Muscle layer of colon (tissue), 2 donors: Measurements from ENCODE around the gene PRRC2B.
A peak's percentile ranks its signal among the peaks of the same experiment; 100 is the strongest.
"Not testable (repeated sequence)": the region's sequence is repeated elsewhere in the genome, so short reads cannot be mapped to it uniquely, and the experiment has no call there.

Source experiments
- H3K27ac ChIP-seq: one replicate; pipeline ENCODE4 v1.7.0; 2013; ENCODE audit warnings: low read depth, mild to moderate bottlenecking, low read length, moderate library complexity
- H3K27me3 ChIP-seq, 2 donors: one replicate each; pipeline ENCODE4 v1.7.0; 2013; ENCODE audit warnings: low read length in 2 of 2, mild to moderate bottlenecking in 2 of 2; ENCODE audit not compliant: insufficient read depth in 2 of 2, control insufficient read depth in 1 of 2
- H3K36me3 ChIP-seq: one replicate; pipeline ENCODE4 v1.7.0; 2013; ENCODE audit warnings: mild to moderate bottlenecking, low read length; ENCODE audit not compliant: insufficient read depth
- H3K4me1 ChIP-seq: one replicate; pipeline ENCODE4 v1.7.0; 2013; ENCODE audit warnings: mild to moderate bottlenecking, low read length; ENCODE audit not compliant: insufficient read depth
- H3K4me3 ChIP-seq, 2 donors: one replicate each; pipeline ENCODE4 v1.7.0; 2013; ENCODE audit warnings: low read length in 2 of 2, low read depth in 1 of 2, mild to moderate bottlenecking in 1 of 2, moderate library complexity in 1 of 2
- H3K9ac ChIP-seq: one replicate; pipeline ENCODE4 v1.7.0; 2013; ENCODE audit warnings: low read length
- H3K9me3 ChIP-seq: one replicate; pipeline ENCODE4 v1.7.0; 2013; ENCODE audit warnings: mild to moderate bottlenecking, low read length
- donor health status: abdominal sarcoma.
- donor health status: Adenocarcinoma of cecum.

The PRRC2B gene

DNA sequence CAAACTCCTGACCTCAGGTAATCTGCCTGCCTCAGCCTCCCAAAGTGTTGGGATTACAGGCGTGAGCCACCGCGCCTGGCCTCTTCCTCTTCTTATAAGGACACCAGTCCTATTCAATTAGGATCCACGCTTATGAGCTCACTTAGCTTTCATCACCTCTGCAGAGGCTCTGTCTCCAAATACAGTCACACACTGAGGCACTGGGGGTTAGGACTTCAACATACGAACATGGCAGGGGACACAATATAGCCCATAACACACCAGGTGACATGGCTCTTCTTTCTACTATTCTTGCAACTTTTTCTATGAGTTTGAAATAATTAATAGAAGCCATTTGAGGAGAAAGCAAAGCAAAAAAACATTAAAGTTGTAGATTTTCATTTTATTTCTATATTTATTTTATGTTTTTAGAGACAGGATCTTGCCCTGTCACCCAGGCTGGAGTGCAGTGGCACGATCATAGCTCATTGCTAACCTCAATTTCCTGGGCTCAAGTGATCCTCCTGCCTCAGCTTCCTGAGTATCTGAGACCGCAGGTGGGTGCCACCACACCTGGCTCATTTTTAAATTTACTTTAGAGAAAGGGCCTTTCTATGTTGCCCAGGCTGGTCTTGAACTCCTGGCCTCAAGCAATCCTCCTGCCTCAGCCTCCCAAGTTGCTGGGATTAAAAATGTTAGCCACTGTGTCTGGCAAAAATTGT lies 145.5 kb downstream of the PRRC2B start:
- no peak overlapping the region for H3K4me3 ChIP-seq
- no peak overlapping the region for H3K27ac ChIP-seq
- H3K9ac ChIP-seq, result no peak overlapping the region
- H3K36me3 ChIP-seq, result no peaks in the 10 kb centered on the region
- no peaks in the 10 kb centered on the region for H3K27me3 ChIP-seq
- H3K4me1 ChIP-seq, result no peaks in the 10 kb centered on the region
- peaks cover 11% of the 10 kb centered on the region for H3K9me3 ChIP-seq

DNA sequence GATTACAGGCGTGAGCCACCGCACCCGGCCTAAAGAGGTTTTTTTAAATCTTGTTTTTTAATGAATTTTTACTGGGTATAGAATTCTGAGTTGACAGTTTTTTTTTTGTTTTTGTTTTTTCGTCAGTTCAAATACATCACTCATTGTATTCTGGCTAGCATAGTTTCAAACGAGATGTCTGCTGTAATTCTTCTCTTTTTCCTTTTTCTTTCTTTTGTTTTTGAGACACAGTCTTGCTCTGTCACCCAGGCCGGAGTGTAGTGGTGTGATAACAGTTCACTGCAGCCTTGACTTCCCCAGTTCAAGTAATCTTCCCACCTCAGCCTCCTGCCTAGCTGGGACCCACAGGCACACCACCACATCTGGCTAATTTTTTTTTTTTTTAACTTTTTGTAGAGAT lies 149.3 kb downstream of the PRRC2B start:
- Histone ChIP-seq H3K4me3 (no peak overlapping the region), H3K27ac (no peak overlapping the region), H3K9ac (no peak overlapping the region)

DNA sequence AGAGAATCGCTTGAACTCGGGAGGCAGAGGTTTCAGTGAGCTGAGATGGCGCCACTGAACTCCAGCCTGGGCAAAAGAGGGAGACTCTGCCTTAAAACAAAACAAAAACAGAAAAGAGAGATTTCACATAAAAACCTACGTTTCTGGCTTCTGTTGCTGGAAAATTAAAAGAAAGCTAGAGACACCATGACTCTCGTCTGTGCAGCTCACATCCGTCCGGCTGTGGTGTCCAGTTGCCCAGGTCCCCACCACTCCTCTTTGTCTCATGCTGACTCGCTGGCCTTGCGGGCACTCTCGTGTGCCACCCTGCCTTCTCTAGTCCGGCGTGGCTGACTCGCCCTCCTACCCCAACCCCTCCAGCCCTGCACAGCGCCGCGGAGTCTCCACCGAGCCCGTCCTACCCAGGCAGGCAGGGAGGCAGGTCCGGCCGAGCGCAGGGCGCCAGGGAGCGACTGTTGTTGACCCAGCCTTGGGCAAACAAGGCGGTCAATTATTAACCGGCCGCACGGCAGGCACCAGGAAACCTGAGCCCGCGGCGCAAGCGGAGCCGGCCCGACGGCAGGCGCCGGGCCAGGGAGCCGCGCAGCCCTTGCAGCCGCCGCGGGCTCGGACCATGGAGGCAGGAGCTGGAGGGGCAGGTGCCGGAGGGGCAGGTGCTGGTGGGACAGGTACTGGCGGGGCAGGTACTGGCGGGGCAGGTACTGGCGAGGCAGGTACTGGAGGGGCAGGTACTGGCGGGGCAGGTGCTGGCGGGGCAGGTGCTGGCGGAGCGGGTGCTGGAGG lies 151.3 kb downstream of the PRRC2B start, which contains the start of gene PRRT1B:
Gene PRRT1B (plus strand): TSS at position 521 of the 783 bp plus-strand sequence. CDS start 93 bp downstream, at position 614.
- H3K4me3 ChIP-seq, result peak within 1 kb of the TSS in 1 of 2 donors; percentile 32
- no peaks in the 10 kb centered on the region for H3K4me1 ChIP-seq
- H3K27me3 ChIP-seq, result peaks cover 5 to 21% of the 10 kb centered on the region in 2 donors
- peaks cover 11% of the 10 kb centered on the region for H3K9me3 ChIP-seq
- H3K36me3 ChIP-seq, result no peaks in the 10 kb centered on the region
- H3K9ac ChIP-seq, result no peak within 1 kb of the TSS
- no peak within 1 kb of the TSS for H3K27ac ChIP-seq

More for the DNA sequence above, 149.3 kb downstream of the PRRC2B start:
- Histone ChIP-seq H3K9me3 (peaks cover 11% of the 10 kb centered on the region), H3K36me3 (no peaks in the 10 kb centered on the region), H3K27me3 (peaks cover 5 to 21% of the 10 kb centered on the region in 2 donors), H3K4me1 (no peaks in the 10 kb centered on the region)

DNA sequence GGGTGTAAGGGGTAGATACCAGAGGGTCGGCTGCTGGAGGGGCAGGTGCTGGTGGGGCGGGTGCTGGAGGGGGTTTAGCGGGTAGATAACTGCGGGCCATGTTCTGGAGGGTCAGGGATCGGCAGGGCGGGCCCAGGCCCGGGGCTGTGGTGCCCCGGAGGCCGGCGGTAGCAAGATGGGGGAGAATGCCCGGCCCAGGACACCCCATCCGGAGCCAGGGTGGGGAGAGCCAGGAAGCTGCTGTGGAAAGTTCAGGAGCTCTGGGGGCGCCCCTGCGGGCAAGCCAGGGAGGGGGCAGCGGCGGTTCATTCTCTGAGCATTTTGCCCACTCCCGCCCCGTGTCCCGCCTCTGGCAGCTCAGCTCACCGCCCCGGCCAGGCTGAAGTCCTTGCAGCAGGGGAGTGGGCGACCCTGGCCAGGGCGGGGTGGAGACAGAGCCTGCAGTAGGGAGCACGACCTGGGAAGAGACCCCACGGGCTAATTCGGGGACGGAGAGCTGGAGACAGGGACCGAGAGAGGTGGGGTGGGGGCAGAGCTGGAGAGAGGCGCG lies 152.0 kb downstream of the PRRC2B start:
- Histone ChIP-seq H3K36me3 (no peaks in the 10 kb centered on the region), H3K4me1 (no peaks in the 10 kb centered on the region), H3K27me3 (peaks cover 5 to 21% of the 10 kb centered on the region in 2 donors), H3K27ac (no peak overlapping the region), H3K9me3 (peaks cover 11% of the 10 kb centered on the region), H3K9ac (no peak overlapping the region), H3K4me3 (peak overlapping the region in 1 of 2 donors; percentile 32)

DNA sequence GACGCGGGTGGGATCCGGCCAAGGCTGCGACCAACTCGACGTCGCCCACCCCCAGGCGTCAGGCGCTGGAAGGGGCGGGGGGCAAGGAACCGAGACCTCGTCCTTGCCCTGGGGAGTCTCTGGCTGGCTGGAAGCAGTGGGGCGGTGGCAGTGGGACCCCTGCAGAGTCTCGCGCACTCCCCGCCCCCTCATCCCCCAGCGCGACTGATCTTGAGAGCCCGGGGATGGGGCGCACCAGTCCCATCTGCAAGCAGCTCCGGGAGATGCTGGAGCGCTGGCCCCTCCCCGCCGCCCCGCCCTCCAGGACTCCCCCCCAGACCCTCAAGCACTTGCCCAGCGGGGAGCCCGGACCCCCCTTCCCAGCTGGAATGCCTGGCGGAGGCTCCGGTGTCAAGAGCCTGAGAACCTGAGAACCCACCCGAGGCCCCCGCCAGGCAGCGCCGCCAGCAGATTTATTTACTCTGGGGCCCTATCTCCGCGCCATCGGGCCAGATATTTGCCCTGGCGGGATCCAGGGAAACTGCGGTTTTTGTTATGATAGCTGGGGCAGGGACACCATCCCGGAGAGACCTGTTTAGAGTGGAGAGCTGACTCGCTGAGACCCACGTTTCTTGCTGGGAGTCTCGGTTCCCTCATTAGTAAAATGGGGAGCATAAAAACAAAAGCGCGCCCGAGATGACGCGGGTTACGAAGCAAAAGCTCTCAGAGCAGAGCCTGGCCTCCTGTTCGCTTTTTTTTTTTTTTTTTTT lies 152.6 kb downstream of the PRRC2B start:
- Histone ChIP-seq H3K4me3 (peak overlapping the region; percentile 32 to 45), H3K9ac (no peak overlapping the region), H3K27ac (no peak overlapping the region), H3K27me3 (peaks cover 5 to 21% of the 10 kb centered on the region in 2 donors), H3K9me3 (peaks cover 11% of the 10 kb centered on the region), H3K4me1 (no peaks in the 10 kb centered on the region), H3K36me3 (no peaks in the 10 kb centered on the region)

DNA sequence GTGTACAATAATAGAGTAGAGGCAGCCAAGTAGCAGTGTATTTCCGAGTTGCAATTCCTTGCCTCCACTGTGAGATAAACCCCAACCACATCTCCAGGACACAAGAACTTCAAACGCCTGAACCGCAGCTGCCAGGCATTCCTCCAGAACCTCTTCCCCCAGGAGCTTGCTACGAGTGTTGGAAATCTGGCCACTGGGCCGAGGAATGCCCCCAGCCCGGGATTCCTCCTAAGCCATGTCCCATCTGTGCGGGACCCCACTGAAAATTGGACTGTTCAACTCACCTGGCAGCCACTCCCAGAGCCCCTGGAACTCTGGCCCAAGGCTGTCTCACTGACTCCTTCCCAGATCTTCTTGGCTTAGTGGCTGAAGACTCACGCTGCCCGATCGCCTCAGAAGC lies 155.3 kb downstream of the PRRC2B start:
- not testable (repeated sequence) for H3K9me3 ChIP-seq, H3K4me1 ChIP-seq, H3K4me3 ChIP-seq, H3K27ac ChIP-seq, H3K36me3 ChIP-seq, H3K9ac ChIP-seq
- peaks cover 19 to 32% of the 10 kb centered on the region in 2 donors for H3K27me3 ChIP-seq
